Measurements from ENCODE around the gene DNAJB6.
"Not testable (repeated sequence)": the region's sequence is repeated elsewhere in the genome, so short reads cannot be mapped to it uniquely, and the experiment has no call there.

The DNAJB6 gene

DNA sequence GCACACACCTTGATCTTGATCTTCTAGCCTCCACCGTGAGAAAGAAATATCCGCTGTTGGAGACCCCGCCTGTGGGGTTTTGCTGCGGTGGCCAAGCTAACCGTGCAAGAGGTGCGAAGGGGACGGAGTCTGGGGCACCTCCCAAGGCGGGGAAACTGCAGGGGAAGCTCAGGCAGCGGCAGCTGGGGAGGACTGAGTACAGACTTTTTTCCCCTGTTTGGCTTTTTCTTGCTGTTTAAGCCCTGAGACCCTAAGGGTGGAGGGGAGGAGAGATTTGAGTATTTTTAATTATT lies 108.0 kb downstream of the DNAJB6 start:
- H3K27ac ChIP-seq (ENCODE audit: low read length) = no peak overlapping the region
- no peak overlapping the region for H3K9ac ChIP-seq (ENCODE audit: low read depth, low read length)
- no peaks in the 10 kb centered on the region for H3K4me1 ChIP-seq (ENCODE audit: insufficient read depth, low read length)
- H3K9me3 ChIP-seq (ENCODE audit: insufficient read depth, low read depth, low read length) = peaks cover 40% of the 10 kb centered on the region
- H3K4me3 ChIP-seq (ENCODE audit: low read length) = no peak overlapping the region
- H3K27me3 ChIP-seq (ENCODE audit: insufficient read depth, low read length) = no peaks in the 10 kb centered on the region
- no peaks in the 10 kb centered on the region for H3K36me3 ChIP-seq (ENCODE audit: insufficient read depth, low read depth, low read length)

DNA sequence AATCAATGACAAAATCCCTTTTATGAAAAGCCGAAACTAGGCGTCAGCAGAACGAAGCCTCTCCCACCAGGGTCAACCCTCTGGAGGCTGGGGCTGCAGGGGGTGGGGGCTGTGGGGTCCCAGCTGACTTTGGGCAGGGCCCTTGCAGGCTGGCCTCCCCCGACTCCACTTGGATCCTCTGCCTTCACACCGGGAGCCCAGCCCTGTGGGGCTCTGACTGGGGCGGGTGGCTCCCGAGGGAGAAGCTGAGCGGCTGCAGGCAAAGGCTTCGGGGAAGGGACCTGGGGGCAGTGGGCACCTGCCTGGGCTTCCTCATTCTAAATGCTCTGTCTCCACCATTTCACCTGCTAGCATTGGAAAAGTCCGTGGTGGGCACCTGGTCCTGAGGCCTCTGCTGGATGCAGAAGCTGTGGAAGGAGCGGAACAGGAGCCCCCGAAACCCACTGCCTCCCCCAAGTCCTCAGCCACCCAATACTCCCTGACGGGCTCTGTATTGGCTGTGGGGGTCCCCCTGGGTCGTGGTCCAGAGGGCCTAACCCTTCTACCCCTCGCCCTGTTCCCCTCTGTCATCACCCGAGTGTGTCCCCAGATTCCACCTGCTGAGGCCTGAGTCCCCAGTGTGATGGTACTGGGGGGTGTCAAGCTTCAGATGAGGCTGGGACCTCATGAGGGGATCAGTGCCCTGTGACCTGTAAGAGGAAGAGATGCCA lies 108.6 kb downstream of the DNAJB6 start:
- Histone ChIP-seq H3K9me3 (ENCODE audit: insufficient read depth, low read depth, low read length) (peaks cover 35% of the 10 kb centered on the region), H3K4me1 (ENCODE audit: insufficient read depth, low read length) (no peaks in the 10 kb centered on the region), H3K4me3 (ENCODE audit: low read length) (no peak overlapping the region)

DNA sequence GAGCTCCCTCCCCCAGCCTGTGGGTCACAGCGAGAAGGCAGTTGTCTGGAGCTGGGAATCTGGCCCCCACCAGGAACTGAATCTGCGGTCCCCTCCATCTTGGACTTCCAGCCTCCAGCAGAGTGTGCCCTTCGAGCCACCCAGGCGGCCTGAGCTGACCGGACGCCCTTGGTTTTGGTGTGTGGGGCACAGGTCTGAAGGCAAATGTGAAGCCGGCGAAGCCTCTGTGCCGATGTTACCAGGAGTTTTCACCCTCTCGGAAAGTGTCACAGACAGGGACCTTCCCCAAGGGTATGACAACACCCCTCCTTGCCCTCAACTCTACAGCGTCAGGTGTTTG lies 109.1 kb downstream of the DNAJB6 start:
- Histone ChIP-seq H3K4me3 (ENCODE audit: low read length) (no peak overlapping the region), H3K9me3 (ENCODE audit: insufficient read depth, low read depth, low read length) (peaks cover 29% of the 10 kb centered on the region), H3K9ac (ENCODE audit: low read depth, low read length) (no peak overlapping the region), H3K27ac (ENCODE audit: low read length) (no peak overlapping the region), H3K4me1 (ENCODE audit: insufficient read depth, low read length) (no peaks in the 10 kb centered on the region), H3K36me3 (ENCODE audit: insufficient read depth, low read depth, low read length) (no peaks in the 10 kb centered on the region), H3K27me3 (ENCODE audit: insufficient read depth, low read length) (no peaks in the 10 kb centered on the region)

More for the DNA sequence above, 108.6 kb downstream of the DNAJB6 start:
- Histone ChIP-seq H3K9ac (ENCODE audit: low read depth, low read length) (no peak overlapping the region), H3K27me3 (ENCODE audit: insufficient read depth, low read length) (no peaks in the 10 kb centered on the region), H3K36me3 (ENCODE audit: insufficient read depth, low read depth, low read length) (no peaks in the 10 kb centered on the region), H3K27ac (ENCODE audit: low read length) (no peak overlapping the region)

DNA sequence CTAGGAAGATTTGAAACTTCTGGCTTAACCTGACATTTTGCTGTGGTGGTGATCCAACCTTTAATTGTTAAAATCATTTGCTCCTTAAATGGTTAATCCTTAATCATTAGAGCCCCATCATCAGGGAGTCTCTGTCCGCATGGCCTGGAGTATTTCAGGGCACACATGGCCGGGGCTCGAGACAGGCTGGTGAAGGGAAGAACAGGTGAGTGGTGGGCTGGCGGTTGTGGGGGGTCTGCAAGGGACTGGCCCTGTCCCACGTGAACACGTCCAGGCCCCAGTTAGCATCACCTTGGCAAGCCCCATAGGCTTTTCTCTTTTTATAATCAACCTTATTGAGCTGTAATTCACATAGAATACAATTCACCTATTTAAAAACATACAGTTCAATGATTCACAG lies 109.5 kb downstream of the DNAJB6 start:
- Histone ChIP-seq H3K4me3 (ENCODE audit: low read length) (no peak overlapping the region), H3K4me1 (ENCODE audit: insufficient read depth, low read length) (no peaks in the 10 kb centered on the region), H3K9ac (ENCODE audit: low read depth, low read length) (no peak overlapping the region), H3K36me3 (ENCODE audit: insufficient read depth, low read depth, low read length) (no peaks in the 10 kb centered on the region), H3K27ac (ENCODE audit: low read length) (no peak overlapping the region), H3K27me3 (ENCODE audit: insufficient read depth, low read length) (no peaks in the 10 kb centered on the region), H3K9me3 (ENCODE audit: insufficient read depth, low read depth, low read length) (peaks cover 29% of the 10 kb centered on the region)

DNA sequence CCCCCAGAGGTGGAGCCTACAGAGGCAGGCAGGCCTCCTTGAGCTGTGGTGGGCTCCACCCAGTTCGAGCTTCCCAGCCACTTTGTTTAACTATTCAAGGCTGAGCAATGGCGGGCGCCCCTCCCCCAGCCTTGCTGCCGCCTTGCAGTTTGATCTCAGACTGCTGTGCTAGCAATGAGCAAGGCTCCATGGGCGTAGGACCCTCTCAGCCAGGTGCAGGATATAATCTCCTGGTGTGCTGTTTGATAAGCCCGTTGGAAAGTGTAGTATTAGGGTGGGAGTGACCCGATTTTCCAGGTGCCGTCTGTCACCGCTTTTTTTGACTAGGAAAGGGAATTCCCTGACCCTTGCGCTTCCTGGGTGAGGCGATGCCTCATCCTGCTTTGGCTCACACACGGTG lies 117.2 kb downstream of the DNAJB6 start:
- H3K4me1 ChIP-seq (ENCODE audit: insufficient read depth, low read length); H3K27ac ChIP-seq (ENCODE audit: low read length); H3K36me3 ChIP-seq (ENCODE audit: insufficient read depth, low read depth, low read length); H3K27me3 ChIP-seq (ENCODE audit: insufficient read depth, low read length); H3K9ac ChIP-seq (ENCODE audit: low read depth, low read length); H3K4me3 ChIP-seq (ENCODE audit: low read length): not testable (repeated sequence)
- H3K9me3 ChIP-seq (ENCODE audit: insufficient read depth, low read depth, low read length) = peaks cover 28% of the 10 kb centered on the region

DNA sequence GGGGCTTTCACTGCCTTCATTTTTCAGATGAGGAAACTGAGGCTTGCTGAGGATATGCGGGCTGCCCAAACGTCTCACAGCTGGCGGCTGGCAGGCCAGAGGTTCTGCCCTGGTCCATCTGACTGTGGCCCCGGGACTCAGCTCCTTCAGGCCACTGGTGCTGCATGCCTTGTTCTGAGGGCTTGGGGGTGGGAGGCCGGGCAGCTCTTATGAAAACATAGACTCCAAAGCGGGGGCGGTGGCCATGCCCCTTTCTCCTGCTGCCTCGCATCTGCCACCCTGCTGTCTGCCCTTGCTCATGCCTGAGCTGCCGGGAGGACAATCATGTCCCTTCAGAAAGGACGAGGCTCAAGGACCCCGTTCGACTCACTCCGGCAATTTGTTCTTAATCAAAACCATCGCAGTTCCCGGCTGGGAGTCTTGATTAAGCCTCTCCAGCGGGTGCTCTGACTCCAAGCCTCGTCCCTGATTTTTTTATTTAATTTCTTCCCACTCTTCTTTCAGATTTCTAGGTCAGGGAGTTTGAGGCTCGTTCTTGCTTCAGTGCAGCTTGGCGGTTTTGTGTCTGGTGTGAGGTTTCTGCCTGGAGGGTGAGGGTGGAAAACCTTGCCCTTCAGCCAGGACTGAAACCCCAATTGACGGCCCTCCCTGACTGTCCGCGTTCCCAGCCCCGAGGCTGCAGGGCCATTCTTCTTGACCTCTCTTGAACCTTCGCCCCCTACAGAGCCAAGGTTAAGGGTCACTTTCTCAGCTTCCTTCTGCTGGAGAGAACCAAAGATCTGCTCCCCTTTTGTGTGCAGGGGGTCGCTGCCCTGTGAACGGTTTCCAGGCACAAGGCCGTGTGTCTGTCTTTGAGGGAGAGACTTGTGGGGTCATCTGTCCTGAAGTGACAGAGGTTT lies 120.8 kb downstream of the DNAJB6 start:
- Histone ChIP-seq H3K27me3 (ENCODE audit: insufficient read depth, low read length) (no peaks in the 10 kb centered on the region), H3K4me3 (ENCODE audit: low read length) (no peak overlapping the region), H3K9me3 (ENCODE audit: insufficient read depth, low read depth, low read length) (peaks cover 36% of the 10 kb centered on the region), H3K27ac (ENCODE audit: low read length) (no peak overlapping the region), H3K9ac (ENCODE audit: low read depth, low read length) (no peak overlapping the region), H3K4me1 (ENCODE audit: insufficient read depth, low read length) (no peaks in the 10 kb centered on the region), H3K36me3 (ENCODE audit: insufficient read depth, low read depth, low read length) (no peaks in the 10 kb centered on the region)

DNA sequence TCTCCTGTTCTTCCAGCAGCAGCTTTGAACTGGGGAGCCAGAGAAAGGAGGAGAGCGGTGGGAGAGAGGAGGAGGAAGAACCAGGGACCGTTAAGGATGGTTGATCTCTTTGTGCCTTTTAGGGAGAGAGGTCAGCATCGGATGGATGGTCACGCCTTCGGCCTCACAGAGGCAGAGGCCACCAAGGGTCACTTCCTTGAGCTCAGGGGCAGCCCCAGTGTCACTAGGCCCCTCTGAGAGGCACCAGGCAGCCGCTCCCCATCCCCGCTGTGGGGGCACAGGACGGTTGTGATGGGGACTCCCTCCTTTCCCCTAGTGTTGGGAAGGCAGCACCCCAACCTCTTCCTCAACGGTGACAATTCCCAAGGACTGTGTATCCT lies 121.4 kb downstream of the DNAJB6 start:
- Histone ChIP-seq H3K4me3 (ENCODE audit: low read length) (no peak overlapping the region), H3K4me1 (ENCODE audit: insufficient read depth, low read length) (no peaks in the 10 kb centered on the region), H3K27ac (ENCODE audit: low read length) (no peak overlapping the region), H3K9ac (ENCODE audit: low read depth, low read length) (no peak overlapping the region), H3K36me3 (ENCODE audit: insufficient read depth, low read depth, low read length) (no peaks in the 10 kb centered on the region), H3K9me3 (ENCODE audit: insufficient read depth, low read depth, low read length) (peaks cover 36% of the 10 kb centered on the region), H3K27me3 (ENCODE audit: insufficient read depth, low read length) (no peaks in the 10 kb centered on the region)

DNA sequence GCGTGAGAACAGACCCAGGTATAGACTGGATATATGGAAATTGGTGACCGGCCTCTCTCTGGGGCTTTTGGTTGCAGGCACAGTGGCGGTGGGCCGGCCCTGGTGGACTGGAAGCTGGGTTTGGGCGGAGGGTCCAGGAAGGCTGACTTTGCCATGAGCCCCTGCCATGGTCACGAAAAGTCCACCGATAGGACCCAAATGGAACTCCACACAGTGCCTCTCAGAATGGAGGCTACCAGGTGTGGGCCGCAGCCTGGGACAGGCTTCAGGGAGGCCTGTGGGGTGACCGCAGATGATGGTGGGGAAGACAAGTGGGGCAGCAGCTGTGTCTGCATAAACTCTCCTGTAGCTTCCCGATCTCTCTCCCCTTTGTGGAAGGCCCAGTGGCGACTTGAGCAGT lies 123.2 kb downstream of the DNAJB6 start:
- Histone ChIP-seq H3K4me3 (ENCODE audit: low read length) (no peak overlapping the region), H3K27ac (ENCODE audit: low read length) (no peak overlapping the region), H3K36me3 (ENCODE audit: insufficient read depth, low read depth, low read length) (no peaks in the 10 kb centered on the region), H3K4me1 (ENCODE audit: insufficient read depth, low read length) (no peaks in the 10 kb centered on the region), H3K9me3 (ENCODE audit: insufficient read depth, low read depth, low read length) (peaks cover 27% of the 10 kb centered on the region), H3K27me3 (ENCODE audit: insufficient read depth, low read length) (peaks cover 7% of the 10 kb centered on the region; the same call in 1 of the 2 replicates), H3K9ac (ENCODE audit: low read depth, low read length) (no peak overlapping the region)

DNA sequence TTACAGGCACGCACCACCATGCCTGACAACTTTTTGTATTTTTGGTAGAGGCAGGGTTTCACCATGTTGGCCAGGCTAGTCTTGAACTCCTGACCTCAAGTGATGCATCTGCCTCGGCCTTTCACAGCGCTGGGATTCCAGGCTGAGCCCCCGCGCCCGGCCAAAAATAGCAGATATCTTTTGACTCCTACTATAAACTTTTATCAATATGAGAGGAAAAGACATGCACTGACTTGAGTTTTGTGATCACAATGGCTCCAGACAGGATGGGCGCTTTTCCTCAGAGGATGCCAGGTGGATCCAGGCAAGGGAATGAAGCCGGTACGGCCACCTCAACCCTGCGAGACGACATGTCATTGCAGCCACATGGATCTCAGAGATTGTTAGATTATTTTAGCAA lies 123.9 kb downstream of the DNAJB6 start:
- H3K4me3 ChIP-seq (ENCODE audit: low read length) = no peak overlapping the region
- no peak overlapping the region for H3K9ac ChIP-seq (ENCODE audit: low read depth, low read length)
- no peak overlapping the region for H3K27ac ChIP-seq (ENCODE audit: low read length)
- no peaks in the 10 kb centered on the region for H3K4me1 ChIP-seq (ENCODE audit: insufficient read depth, low read length)
- peaks cover 12% of the 10 kb centered on the region; the same call in 1 of the 2 replicates for H3K27me3 ChIP-seq (ENCODE audit: insufficient read depth, low read length)
- no peaks in the 10 kb centered on the region for H3K36me3 ChIP-seq (ENCODE audit: insufficient read depth, low read depth, low read length)
- H3K9me3 ChIP-seq (ENCODE audit: insufficient read depth, low read depth, low read length) = peaks cover 21% of the 10 kb centered on the region

DNA sequence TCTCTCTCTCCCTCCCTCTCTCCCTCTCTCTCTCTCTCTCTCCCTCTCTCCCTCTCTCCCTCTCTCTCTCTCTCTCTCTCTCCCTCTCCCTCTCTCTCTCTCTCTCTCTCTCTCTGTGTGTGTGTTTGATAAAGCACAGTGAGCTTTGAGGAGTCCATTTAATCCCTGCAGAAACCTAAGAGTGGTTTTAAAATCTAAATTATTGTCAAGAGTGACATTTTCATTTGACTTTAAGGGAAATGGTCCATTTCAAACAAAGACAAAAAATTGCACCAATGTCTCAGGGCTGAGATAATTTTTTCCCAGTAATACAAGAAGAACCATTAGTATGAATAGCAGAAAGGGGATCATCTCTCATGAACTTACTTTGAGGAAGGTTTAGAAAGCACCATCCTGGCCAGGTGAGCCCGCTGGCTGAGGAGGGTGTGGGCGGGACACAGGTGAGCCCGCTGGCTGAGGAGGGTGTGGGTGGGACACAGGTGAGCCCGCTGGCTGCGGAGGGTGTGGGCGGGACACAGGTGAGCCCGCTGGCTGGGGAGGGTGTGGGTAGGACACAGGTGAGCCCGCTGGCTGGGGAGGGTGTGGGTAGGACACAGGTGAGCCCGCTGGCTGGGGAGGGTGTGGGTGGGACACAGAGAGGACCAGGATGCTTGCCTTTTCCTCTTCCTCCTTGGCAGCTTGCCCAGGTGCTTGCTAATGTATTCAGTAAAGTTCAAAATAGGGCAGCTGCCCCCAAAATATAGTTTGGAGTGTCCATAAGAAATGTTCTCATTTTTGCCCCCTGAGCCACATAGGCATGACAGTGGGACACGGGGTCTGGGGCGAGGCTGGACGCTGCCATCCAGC lies 125.0 kb downstream of the DNAJB6 start:
- Histone ChIP-seq H3K36me3 (ENCODE audit: insufficient read depth, low read depth, low read length) (no peaks in the 10 kb centered on the region), H3K4me1 (ENCODE audit: insufficient read depth, low read length) (no peaks in the 10 kb centered on the region), H3K4me3 (ENCODE audit: low read length) (no peak overlapping the region), H3K27ac (ENCODE audit: low read length) (no peak overlapping the region), H3K9me3 (ENCODE audit: insufficient read depth, low read depth, low read length) (peaks cover 21% of the 10 kb centered on the region), H3K9ac (ENCODE audit: low read depth, low read length) (no peak overlapping the region), H3K27me3 (ENCODE audit: insufficient read depth, low read length) (peaks cover 12% of the 10 kb centered on the region; the same call in 1 of the 2 replicates)

DNA sequence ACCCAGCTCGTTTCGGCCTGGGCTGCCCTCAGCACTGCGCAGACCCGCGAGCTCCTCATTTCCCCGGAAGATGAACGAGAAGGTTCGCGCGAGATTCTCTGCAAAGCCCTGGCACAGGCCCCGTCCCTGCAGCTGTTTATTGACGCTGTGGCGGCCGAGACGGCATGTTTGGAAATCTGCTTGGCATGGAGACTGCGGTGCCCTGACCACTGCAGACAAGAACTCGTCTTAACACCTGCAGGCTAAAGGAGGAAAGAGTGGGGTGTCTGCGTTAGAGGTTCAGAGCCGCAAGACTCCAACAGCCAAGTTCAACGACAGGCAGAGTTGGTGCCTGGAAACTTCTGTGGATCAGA lies 125.6 kb downstream of the DNAJB6 start:
- no peak overlapping the region for H3K4me3 ChIP-seq (ENCODE audit: low read length)
- H3K27me3 ChIP-seq (ENCODE audit: insufficient read depth, low read length) = peaks cover 12% of the 10 kb centered on the region; the same call in 1 of the 2 replicates
- no peak overlapping the region for H3K27ac ChIP-seq (ENCODE audit: low read length)
- no peaks in the 10 kb centered on the region for H3K36me3 ChIP-seq (ENCODE audit: insufficient read depth, low read depth, low read length)
- peaks cover 26% of the 10 kb centered on the region for H3K9me3 ChIP-seq (ENCODE audit: insufficient read depth, low read depth, low read length)
- no peak overlapping the region for H3K9ac ChIP-seq (ENCODE audit: low read depth, low read length)
- H3K4me1 ChIP-seq (ENCODE audit: insufficient read depth, low read length) = no peaks in the 10 kb centered on the region

All from iPS-20b (cell line).